ENCODE data around the gene TEX48.

DNA sequence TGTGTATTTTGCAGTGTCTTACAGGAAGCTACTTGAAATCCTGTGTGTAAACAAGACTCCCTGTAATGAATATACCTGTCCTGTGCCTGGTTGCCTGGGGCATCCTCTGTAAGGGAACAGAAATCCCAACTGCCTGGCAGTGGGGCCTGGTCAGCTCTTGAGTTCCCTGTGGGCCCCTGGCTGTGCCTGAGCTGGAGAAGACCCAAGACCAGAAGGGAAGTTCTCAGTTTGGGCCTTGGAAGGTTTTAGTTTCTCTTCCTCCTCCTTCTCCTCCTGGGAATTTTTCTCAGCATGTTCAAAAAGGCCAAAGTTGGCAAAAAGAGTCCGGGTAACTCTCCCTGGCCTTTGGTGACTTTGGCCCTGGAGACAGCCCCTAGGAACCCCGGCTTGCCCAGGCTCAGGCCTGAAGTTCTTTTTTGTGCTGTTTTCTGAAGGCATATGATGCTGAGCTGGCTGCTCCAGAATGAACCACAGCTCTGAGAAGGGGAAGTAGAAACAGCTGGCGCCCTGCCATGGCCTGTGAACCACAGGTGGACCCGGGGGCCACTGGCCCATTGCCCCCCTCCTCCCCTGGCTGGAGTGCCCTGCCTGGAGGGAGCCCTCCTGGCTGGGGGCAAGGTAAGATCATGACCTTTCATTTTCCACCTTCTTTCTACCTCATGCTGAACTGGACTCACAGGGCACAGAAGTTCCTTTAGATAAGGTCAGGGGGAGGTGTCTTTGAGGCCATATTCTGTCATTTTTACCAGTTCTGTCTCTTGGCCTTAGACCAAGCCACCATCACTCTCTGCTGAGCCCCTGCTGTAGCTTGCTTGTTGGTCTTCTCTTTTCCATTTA, 65.1 kb downstream of the TEX48 start:
- TF ChIP-seq, protein P1, sequence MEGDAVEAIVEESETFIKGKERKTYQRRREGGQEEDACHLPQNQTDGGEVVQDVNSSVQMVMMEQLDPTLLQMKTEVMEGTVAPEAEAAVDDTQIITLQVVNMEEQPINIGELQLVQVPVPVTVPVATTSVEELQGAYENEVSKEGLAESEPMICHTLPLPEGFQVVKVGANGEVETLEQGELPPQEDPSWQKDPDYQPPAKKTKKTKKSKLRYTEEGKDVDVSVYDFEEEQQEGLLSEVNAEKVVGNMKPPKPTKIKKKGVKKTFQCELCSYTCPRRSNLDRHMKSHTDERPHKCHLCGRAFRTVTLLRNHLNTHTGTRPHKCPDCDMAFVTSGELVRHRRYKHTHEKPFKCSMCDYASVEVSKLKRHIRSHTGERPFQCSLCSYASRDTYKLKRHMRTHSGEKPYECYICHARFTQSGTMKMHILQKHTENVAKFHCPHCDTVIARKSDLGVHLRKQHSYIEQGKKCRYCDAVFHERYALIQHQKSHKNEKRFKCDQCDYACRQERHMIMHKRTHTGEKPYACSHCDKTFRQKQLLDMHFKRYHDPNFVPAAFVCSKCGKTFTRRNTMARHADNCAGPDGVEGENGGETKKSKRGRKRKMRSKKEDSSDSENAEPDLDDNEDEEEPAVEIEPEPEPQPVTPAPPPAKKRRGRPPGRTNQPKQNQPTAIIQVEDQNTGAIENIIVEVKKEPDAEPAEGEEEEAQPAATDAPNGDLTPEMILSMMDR (IDR thresholded peaks at IDR 0.05): no peak
- TF ChIP-seq POLR2AphosphoS5 (IDR thresholded peaks at IDR 0.05; ENCODE audit: low read depth, low read length) (no peak), TCF7L2 (IDR thresholded peaks at IDR 0.05; ENCODE audit: low read depth, low read length) (no peak), SIN3A (IDR thresholded peaks at IDR 0.05; ENCODE audit: borderline replicate concordance, insufficient read depth, low read depth, low read length) (no peak)
- TF ChIP-seq, protein P2, sequence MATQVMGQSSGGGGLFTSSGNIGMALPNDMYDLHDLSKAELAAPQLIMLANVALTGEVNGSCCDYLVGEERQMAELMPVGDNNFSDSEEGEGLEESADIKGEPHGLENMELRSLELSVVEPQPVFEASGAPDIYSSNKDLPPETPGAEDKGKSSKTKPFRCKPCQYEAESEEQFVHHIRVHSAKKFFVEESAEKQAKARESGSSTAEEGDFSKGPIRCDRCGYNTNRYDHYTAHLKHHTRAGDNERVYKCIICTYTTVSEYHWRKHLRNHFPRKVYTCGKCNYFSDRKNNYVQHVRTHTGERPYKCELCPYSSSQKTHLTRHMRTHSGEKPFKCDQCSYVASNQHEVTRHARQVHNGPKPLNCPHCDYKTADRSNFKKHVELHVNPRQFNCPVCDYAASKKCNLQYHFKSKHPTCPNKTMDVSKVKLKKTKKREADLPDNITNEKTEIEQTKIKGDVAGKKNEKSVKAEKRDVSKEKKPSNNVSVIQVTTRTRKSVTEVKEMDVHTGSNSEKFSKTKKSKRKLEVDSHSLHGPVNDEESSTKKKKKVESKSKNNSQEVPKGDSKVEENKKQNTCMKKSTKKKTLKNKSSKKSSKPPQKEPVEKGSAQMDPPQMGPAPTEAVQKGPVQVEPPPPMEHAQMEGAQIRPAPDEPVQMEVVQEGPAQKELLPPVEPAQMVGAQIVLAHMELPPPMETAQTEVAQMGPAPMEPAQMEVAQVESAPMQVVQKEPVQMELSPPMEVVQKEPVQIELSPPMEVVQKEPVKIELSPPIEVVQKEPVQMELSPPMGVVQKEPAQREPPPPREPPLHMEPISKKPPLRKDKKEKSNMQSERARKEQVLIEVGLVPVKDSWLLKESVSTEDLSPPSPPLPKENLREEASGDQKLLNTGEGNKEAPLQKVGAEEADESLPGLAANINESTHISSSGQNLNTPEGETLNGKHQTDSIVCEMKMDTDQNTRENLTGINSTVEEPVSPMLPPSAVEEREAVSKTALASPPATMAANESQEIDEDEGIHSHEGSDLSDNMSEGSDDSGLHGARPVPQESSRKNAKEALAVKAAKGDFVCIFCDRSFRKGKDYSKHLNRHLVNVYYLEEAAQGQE (IDR thresholded peaks at IDR 0.05; ENCODE audit: insufficient read depth in 1 of 2, low read depth in 2 of 2, low read length in 1 of 2): no peak
